Aorta (tissue), 5 donors: Measurements from ENCODE around the gene PRKCB. TPM values are rescaled to one million over a fixed set of nuclear protein-coding genes. Genes with fewer than 3 reads are reported as not detected.
"Not testable (repeated sequence)": the region's sequence is repeated elsewhere in the genome, so short reads cannot be mapped to it uniquely, and the experiment has no call there.

ENCODE experiments used
- ATAC-seq: fragments of 200-7000 bp; cut with Tn5 transposase; one replicate; pipeline ENCODE4 v1.9.1; 2022; ENCODE audit warnings: moderate library complexity; ENCODE audit not compliant: low FRiP score
- DNase-seq, 2 donors: peaks; one replicate each; pipeline ENCODE4 v3.0.0-alpha.2; 2020
- H3K27ac ChIP-seq, 2 donors: one replicate each; pipeline ENCODE4 v1.5.1; 2013; ENCODE audit warnings: low read length in 2 of 2, mild to moderate bottlenecking in 2 of 2, moderate library complexity in 2 of 2, control low read depth in 1 of 2, inconsistent platforms in 1 of 2, low read depth in 1 of 2
- H3K27me3 ChIP-seq, 2 donors: one replicate each; pipeline ENCODE4 v1.6.1; 2013; ENCODE audit warnings: control low read depth in 1 of 2, low read length in 1 of 2, mild to moderate bottlenecking in 1 of 2, moderate library complexity in 1 of 2; ENCODE audit not compliant: insufficient read depth in 2 of 2, control insufficient read depth in 1 of 2
- H3K36me3 ChIP-seq, 2 donors: one replicate each; pipeline ENCODE4 v1.6.1; 2013; ENCODE audit warnings: control low read depth in 1 of 2, low read length in 1 of 2, mild to moderate bottlenecking in 1 of 2; ENCODE audit not compliant: insufficient read depth in 2 of 2, control insufficient read depth in 1 of 2
- H3K4me1 ChIP-seq, 2 donors: one replicate each; pipeline ENCODE4 v1.6.1; 2013; ENCODE audit warnings: low read length in 2 of 2, control low read depth in 1 of 2, mild to moderate bottlenecking in 1 of 2, moderate library complexity in 1 of 2; ENCODE audit not compliant: insufficient read depth in 2 of 2, control insufficient read depth in 1 of 2
- H3K4me3 ChIP-seq, 2 donors: one replicate each; pipeline ENCODE4 v1.5.1; 2013; ENCODE audit warnings: low read length in 2 of 2, control low read depth in 1 of 2, mild to moderate bottlenecking in 1 of 2
- H3K9me3 ChIP-seq: one replicate; pipeline ENCODE4 v1.6.1; 2013; ENCODE audit warnings: mild to moderate bottlenecking, low read length; ENCODE audit not compliant: control insufficient read depth
- WGBS, 2 donors: extraction: QIAGEN DNeasy Blood & Tissue Kit; methylation state at CpG; one replicate each; pipeline ENCODE4 v1.1.7; 2013; 5-methylcytosine and 5-hydroxymethylcytosine counted together
- intact Hi-C, 2 donors: fragments of 100-400 bp; cut with DNase I; formaldehyde crosslinking; loops; one replicate each; pipeline versions ENCODE4 v1.14.2 to v1.15.0; 2022
- polyA plus RNA-seq, 2 donors: library from polyadenylated mRNA; stranded (reverse); fragments of 200-250 nt; gene quantifications; one replicate each; pipeline ENCODE4 v1.2.3, GENCODE V29; 2013
- total RNA-seq, 2 donors: library from RNA; stranded (reverse); fragmentation: NEBNext Ultra II Directional; extraction: Animal tissue kit (Norgen Biotek cat#: 25700); gene quantifications; one replicate each; pipeline ENCODE4 v1.2.1, GENCODE V29; 2021
- donor health status: healthy with polysubstance abuse.
- donor health status: Bipolar disorder and iron deficiency.
- donor health status: DM: no; HTN: no; CAD: no.
- donor health status: DM: no; HTN: no; CAD: no.
- donor health status: DM: yes; HTN: yes; CAD: no.

PRKCB gene
- total and polyA plus RNA-seq, 4 donors: 0.28 to 16.7 (median 5.4) TPM

DNA sequence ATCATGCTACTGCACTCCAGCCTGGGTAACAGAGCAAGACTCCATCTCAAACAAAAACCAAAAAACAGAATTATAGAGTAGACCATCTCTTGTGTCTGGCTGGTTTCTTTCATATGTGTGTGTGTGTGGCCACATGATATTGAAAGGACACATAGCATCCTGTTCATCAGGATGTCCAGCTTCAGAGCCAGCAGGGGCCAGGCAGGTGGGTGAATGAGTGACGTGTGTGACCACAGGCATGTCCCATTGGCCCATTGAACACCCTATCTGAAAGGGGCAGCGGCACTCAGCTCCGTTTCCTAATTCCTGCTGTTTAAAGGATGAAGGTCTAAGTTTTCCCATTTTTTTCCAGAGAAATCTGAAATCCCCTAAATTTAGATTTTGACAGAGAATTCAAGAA lies 174.2 kb downstream of the PRKCB start:
- intact Hi-C loops: loop anchor here (2.0 to 10.0 kb wide), 3 partner anchors 135 to 209 kb away; no protein-coding TSS in a partner anchor
- Histone ChIP-seq H3K36me3 (no peaks in the 10 kb centered on the region), H3K9me3 (peaks cover 1% of the 10 kb centered on the region), H3K27me3 (no peaks in the 10 kb centered on the region), H3K4me1 (no peaks in the 10 kb centered on the region), H3K27ac (no peak overlapping the region), H3K4me3 (no peak overlapping the region)
- ATAC-seq (no peak), DNase-seq (no peak)
- 59 to 61% methylated on average over 3 of the region's 3 CpGs for WGBS, 2 donors

DNA sequence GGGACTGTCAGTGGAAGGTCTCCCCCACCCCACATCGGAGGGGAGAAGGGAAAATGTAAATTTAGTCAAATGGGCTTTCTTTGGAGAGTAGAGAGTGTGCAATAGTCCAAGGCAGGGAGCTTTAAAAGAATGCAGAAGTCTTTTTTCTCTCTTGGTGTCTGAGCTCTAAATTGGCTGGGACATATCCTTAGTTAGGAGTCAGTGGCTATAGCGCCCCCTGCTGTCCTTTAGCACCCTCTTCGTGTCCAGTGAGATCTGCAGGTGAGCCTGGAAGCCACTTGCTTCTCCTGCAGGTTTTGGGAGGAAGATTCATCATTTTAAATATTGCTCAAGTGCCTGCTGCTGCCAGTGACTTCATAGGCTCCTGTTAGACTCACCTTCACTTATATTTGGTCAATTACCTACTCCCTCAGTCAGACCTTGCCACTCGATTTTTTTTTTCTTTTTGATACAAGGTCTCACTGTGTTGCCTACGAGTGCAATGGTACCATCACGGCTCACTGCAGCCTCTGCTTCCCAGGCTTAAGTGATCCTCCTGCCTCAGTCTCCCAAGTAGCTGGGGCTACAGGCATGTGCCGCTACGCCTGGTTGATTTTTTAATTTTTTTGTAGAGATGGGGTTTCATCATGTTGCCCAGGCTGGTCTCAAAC lies 174.8 kb downstream of the PRKCB start:
- Histone ChIP-seq H3K27me3 (no peaks in the 10 kb centered on the region), H3K36me3 (no peaks in the 10 kb centered on the region), H3K4me1 (no peaks in the 10 kb centered on the region), H3K9me3 (peaks cover 1% of the 10 kb centered on the region), H3K4me3 (no peak overlapping the region), H3K27ac (no peak overlapping the region)
- ATAC-seq (peak; percentile 52), DNase-seq (peak; percentile 81)
- 47% methylated on average over 8 of the region's 8 CpGs for WGBS, 2 donors
- intact Hi-C loops: loop anchor here (2.0 to 10.0 kb wide), 3 partner anchors 136 to 210 kb away; no protein-coding TSS in a partner anchor

DNA sequence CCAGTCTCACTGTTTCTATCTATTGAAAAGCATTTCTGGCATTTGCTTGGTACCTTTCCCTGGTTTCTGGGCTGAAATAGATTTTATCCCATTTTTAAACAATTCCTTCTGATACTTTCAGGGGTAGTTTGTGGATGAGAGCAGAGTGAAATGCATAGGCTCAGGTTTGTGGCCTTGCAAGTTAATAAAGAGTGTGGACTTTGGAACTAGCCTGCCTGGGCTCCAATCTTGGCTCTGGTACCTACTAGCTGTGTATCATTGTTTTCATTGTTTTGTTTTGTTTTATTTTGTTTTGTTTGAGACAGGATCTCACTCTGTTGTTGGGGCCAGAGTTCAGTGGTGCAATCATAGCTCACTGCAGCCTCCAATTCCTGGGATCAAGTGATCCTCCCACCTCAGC lies 175.5 kb downstream of the PRKCB start:
- Histone ChIP-seq H3K4me3 (no peak overlapping the region), H3K36me3 (no peaks in the 10 kb centered on the region), H3K4me1 (no peaks in the 10 kb centered on the region), H3K27me3 (no peaks in the 10 kb centered on the region), H3K9me3 (peaks cover 1% of the 10 kb centered on the region), H3K27ac (no peak overlapping the region)
- intact Hi-C loops: loop anchor here (2.0 to 10.0 kb wide), 3 partner anchors 136 to 210 kb away; no protein-coding TSS in a partner anchor
- DNase-seq (no peak), ATAC-seq (no peak)

DNA sequence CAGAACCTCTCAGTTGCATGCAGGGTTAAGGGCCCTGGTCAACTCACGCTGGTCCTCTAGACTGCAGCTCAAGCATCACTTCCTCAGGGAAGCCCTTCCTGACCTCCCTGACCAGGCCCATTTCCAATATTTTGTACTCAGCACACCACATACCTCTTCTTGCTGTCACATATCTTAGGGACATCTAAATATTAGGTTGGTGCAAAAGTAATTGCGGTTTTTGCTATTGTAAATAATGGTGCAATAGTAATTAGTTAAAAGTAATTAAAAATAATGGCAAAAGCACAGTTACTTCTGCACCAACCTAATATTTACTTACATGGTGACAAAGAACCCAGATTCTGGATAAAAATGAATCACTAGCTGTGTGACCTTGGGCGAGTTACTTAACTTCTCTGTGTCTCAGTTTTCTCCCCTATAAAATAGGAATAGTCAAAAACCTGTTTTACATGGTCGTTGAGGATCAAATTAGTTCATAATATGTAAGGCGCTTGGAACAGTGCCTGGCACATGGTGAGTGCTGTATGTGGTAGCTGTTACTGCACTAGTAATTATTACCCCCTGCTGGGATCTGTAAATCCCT lies 177.4 kb downstream of the PRKCB start:
- intact Hi-C loops: loop anchor here in 1 of 2 donors (10.0 kb wide), 2 partner anchors 138 to 208 kb away; no protein-coding TSS in a partner anchor
- Histone ChIP-seq H3K9me3 (no peaks in the 10 kb centered on the region), H3K27me3 (no peaks in the 10 kb centered on the region), H3K27ac (no peak overlapping the region), H3K4me1 (no peaks in the 10 kb centered on the region), H3K4me3 (no peak overlapping the region), H3K36me3 (no peaks in the 10 kb centered on the region)
- WGBS, 2 donors: 78% methylated on average over 5 of the region's 5 CpGs
- ATAC-seq: no peak
- DNase-seq: no peak

DNA sequence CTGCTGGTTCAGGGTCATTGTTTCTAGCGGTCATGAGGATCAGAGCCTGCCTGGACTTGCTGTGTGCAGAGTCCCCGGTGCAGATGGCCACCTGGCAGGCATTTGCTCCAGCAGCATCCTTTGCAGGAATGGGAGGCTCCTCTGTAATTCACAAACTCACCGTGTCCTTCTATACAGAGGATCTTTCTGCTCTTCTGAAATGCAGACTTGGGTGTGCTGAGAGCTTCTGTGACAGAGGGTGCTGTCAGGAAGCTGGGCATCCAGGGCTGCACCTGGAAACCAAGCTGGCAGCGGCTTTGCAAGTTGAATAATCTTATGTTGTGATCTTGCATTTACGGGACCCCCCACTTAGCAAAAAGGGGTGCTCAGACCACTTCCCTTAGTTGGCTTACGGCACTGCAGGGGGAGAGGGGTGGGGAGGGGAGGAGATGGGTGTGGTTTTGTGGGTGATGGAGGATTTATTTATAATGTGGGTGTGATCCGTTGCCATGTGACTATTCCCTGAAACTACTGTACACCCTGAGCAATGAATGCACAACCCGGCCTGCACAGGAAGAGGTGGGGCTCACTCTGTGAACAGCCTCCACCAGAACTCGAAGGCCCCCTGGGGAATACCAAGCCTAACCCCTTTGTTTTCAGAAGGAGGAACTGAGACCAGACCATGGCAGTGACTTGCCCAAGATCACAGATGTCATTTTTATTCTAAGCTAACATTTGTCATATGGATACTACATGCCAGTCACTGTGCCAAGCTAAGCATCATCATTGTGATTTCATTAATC lies 178.3 kb downstream of the PRKCB start:
- intact Hi-C loops: loop anchor here in 1 of 2 donors (10.0 kb wide), 2 partner anchors 139 to 209 kb away; no protein-coding TSS in a partner anchor
- Histone ChIP-seq H3K27me3 (no peaks in the 10 kb centered on the region), H3K4me3 (no peak overlapping the region), H3K27ac (no peak overlapping the region), H3K9me3 (no peaks in the 10 kb centered on the region), H3K36me3 (no peaks in the 10 kb centered on the region), H3K4me1 (no peaks in the 10 kb centered on the region)
- ATAC-seq: no peak
- DNase-seq: no peak
- 38 to 42% methylated on average over 9 of the region's 9 CpGs for WGBS, 2 donors

DNA sequence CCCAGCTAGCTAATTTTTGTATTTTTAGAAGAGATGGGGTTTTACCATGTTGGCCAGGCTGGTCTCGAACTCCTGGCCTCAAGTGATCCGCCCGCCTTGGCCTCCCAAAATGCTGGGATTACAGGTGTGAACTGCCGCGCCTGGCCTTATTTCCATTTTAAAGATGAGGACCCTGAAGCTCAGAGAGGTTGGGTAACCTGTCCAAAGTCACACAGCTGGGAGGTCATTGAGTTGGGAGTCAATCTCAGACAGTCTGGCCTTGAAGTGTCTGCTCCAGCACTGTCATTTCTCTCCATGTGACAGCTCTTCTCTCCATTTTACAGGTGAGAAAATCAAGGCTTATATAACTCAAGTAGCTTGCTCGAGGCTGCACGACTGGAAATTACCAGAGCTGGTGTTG lies 179.2 kb downstream of the PRKCB start:
- H3K4me1 ChIP-seq, DNase-seq, H3K36me3 ChIP-seq, ATAC-seq, H3K27me3 ChIP-seq, H3K27ac ChIP-seq, H3K9me3 ChIP-seq, H3K4me3 ChIP-seq: not testable (repeated sequence)
- 78 to 80% methylated on average over 7 of the region's 7 CpGs for WGBS, 2 donors
- intact Hi-C loops: loop anchor here (5.0 to 10.0 kb wide), 3 partner anchors 140 to 210 kb away; no protein-coding TSS in a partner anchor

DNA sequence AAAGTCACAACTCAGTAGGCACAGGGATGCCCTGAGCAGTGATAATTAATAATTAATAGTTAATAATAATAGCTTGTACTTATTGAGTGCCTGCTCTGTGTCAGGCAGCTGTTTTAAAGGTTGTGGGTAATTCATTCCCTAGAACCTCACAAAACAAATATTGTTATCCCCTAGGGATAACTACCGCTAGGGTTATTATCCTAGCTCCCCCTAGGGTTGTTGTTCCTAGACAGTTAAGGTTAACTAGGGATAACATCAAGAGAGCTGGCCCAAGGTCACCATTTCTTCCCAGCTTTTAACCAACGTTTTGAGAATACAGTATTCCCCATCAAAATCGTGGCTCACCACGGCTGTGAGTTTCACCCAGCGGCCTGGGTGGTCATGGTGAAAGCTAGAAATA lies 180.1 kb downstream of the PRKCB start:
- intact Hi-C loops: loop anchor here (5.0 to 10.0 kb wide), 3 partner anchors 141 to 211 kb away; no protein-coding TSS in a partner anchor
- DNase-seq (no peak), ATAC-seq (no peak)
- no peaks in the 10 kb centered on the region for H3K27me3 ChIP-seq
- 25 to 30% methylated on average over 5 of the region's 5 CpGs for WGBS, 2 donors
- no peaks in the 10 kb centered on the region for H3K9me3 ChIP-seq
- H3K4me1 ChIP-seq: no peaks in the 10 kb centered on the region
- no peak overlapping the region for H3K27ac ChIP-seq
- H3K36me3 ChIP-seq: no peaks in the 10 kb centered on the region
- H3K4me3 ChIP-seq: no peak overlapping the region

DNA sequence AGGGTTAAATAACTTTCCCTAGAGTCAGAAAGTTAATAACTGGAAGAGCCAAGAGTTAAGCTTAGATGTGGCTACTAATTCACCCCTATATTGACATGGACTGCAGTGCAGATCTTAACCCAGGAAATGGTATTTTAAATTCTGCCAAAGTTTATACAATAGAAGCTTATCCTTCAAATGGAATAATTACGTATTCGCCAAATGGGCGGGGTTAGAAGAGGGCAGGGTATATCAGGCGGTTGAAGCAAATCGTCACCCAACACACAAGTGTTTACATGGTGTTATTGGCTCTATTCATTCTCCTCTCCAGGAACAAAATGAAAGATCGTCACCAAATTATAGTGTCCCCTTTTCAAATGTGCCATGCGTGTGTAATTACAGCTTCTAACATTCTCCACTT lies 182.7 kb downstream of the PRKCB start:
- Histone ChIP-seq H3K4me1 (no peaks in the 10 kb centered on the region), H3K27me3 (no peaks in the 10 kb centered on the region), H3K9me3 (no peaks in the 10 kb centered on the region), H3K27ac (no peak overlapping the region), H3K4me3 (no peak overlapping the region), H3K36me3 (no peaks in the 10 kb centered on the region)
- intact Hi-C loops: loop anchor here (5.0 to 10.0 kb wide), 3 partner anchors 144 to 214 kb away; no protein-coding TSS in a partner anchor
- DNase-seq: no peak
- no peak for ATAC-seq
- WGBS, 2 donors: 76 to 77% methylated on average over 7 of the region's 7 CpGs
